ENCODE results near the gene RASD1. TPM values are rescaled to one million over a fixed set of nuclear protein-coding genes. Genes with fewer than 3 reads are reported as not detected.
"Not testable (repeated sequence)": the region's sequence is repeated elsewhere in the genome, so short reads cannot be mapped to it uniquely, and the experiment has no call there.

The RASD1 gene
- total RNA-seq, 1 experiment from 2014 or later: 0.46 TPM

GRCh38 chr17:17469358-17469757, 26.8 kb downstream of the RASD1 start:
- no peak for DNase-seq (ENCODE audit: low read depth)

DNA sequence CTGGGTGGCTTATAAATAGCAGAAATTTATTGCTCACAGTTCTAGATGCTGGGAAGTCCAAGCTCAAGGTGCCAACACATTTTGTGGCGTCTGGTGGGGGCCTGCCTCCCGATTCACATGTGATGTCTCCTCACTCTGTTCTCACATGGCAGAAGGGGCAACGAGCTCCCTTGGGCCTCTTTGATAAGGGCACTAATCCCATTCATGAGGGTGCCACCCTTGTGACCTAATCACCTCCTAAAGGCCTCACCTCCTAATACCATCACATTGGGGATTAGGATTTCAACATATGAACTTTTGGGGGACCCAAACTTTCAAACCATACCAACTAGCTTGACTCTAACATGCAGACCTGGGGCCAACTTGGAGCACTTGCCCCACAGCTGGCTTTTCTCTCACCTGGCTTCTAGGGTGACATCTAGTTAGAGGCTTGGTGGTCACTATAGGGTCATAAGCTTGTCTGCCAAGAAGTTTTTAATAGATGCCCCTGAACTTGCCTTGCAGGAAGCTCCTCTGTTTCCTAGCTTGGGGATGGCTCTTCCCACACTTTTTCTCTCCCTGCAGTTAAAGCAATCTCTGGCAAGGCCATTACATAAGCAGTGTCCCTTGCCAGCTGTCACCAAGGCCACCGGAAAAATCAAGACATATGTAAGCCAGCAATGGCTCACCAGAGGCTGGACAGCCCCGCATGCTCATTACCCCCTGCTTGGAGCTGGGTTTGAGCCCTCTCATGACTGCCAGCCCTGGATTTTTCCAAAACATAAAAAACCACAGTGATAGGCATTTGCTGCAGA, 27.8 kb downstream of the RASD1 start:
- no peak for DNase-seq (ENCODE audit: low read depth)

GRCh38 chr17:17467720-17468119, 28.5 kb downstream of the RASD1 start:
- peak; percentile 40 for DNase-seq (ENCODE audit: low read depth)

DNA sequence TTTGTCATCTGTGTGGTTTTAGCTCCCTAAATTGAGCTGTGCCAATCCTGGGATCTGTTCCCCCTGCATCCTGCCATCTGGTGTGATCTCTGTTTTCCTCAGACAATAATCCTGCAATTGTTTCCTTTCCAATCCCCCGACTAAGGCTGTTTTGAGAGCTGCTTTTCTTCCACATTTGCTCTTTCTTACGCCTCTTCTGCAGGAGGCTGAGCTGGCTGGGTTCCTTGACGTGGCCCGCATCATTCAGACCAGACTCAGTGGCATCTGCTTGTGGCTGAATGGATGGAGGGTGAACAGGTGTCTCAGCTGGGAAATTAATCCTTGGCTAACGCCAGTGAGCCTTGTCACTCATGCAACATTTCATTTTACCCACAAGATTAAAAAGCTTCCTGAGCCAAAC, 29.2 kb downstream of the RASD1 start:
- DNase-seq (ENCODE audit: low read depth): no peak

DNA sequence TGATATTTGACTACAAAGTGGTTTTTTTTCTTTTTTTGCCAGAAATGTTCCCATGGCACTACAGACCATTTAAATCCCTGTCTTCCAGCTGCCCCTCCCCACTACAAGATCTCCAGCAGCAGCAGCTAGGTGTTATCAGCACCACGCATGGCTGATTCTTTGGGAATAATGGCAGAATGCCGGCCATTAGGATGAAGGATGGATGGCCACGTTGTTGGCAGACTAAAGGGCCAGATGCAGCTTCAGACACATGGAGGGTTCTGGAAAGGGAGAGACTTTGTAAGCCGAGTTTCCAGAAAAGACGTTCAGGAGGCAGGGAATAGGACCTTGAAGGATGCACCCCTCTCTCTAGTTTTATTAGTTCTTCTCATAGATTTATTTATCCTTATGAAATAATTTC, 29.7 kb downstream of the RASD1 start:
- no peak for DNase-seq (ENCODE audit: low read depth)

- DNase-seq (ENCODE audit: low read depth): peak; percentile 47
Measured at GRCh38 chr17:17465878-17466277, 30.3 kb downstream of the RASD1 start.

GRCh38 chr17:17463821-17464220, 32.4 kb downstream of the RASD1 start:
- no peak for DNase-seq (ENCODE audit: low read depth)

- no peak for DNase-seq (ENCODE audit: low read depth)
Measured at GRCh38 chr17:17462048-17462824, 34.0 kb downstream of the RASD1 start.

- DNase-seq (ENCODE audit: low read depth): no peak
Measured at GRCh38 chr17:17460038-17460437, 36.2 kb downstream of the RASD1 start.

DNA sequence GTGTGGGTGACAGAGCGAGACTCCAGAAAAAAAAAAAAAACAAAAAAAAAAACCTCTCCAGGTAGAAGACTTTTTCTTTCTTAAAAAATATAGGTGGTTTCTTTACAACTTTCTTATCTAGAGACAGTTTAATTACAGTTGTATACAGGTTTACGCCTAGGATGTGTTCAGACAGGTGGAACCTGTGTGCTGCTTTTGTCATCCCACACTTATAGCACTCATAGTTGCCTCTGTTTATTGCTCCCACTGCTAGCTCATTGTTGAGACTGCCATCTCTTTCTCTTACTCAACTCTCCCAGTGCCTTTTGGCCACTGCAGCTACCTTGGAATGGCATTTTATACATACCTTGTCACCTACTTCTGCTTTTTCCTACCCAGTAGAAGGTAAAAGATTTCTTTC, 38.5 kb downstream of the RASD1 start:
- no peak for DNase-seq (ENCODE audit: low read depth)

GRCh38 chr17:17456251-17456650, 39.9 kb downstream of the RASD1 start:
- DNase-seq (ENCODE audit: low read depth): no peak

DNA sequence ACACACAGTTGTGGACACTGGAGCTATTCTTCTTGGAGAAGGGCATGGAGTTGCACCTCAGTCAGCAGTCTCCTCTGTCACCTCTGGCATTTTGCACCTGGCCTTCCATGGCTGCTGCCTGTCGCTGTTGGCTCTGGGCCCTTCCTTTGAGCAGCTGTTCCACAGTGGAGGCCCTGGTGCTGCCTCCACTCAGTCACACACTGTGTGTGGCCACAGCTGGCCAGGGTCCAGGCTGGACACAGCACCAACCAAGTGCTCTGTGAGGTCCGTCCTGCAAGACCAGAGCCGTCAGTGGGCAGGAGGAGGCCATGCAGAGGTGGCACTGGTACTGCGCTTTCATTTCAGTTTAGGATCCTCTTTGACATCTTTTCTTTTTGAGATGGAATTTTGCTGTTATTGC, 41.0 kb downstream of the RASD1 start:
- DNase-seq (ENCODE audit: low read depth): no peak

- DNase-seq (ENCODE audit: low read depth): not testable (repeated sequence)
Measured at GRCh38 chr17:17454700-17455099, 41.5 kb downstream of the RASD1 start.

GRCh38 chr17:17454276-17454675, 41.9 kb downstream of the RASD1 start:
- no peak for DNase-seq (ENCODE audit: low read depth)

GRCh38 chr17:17453088-17453487, 43.1 kb downstream of the RASD1 start:
- DNase-seq (ENCODE audit: low read depth): no peak

GRCh38 chr17:17448723-17449122, 47.5 kb downstream of the RASD1 start:
- DNase-seq (ENCODE audit: low read depth): no peak

DNA sequence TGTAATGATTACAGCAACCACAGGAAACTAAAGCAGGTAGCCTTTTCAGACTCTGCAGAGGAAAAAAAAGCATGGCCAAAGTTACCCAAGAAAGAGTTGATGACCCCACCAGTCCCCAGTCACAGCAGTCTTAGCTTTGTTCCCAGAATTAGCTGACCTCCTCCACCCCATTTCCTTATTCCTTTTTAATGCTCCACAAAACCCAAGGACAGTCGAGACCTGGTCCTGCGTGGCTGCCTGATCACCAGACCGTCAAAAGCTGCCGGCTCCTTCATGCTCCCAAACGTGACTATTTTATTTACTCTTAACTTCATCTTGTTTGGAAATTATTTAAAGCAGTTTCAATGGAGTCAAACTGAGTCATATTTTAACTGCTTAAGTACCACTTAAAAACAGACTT, 48.1 kb downstream of the RASD1 start:
- no peak for DNase-seq (ENCODE audit: low read depth)

GRCh38 chr17:17447264-17447663, 48.9 kb downstream of the RASD1 start:
- no peak for DNase-seq (ENCODE audit: low read depth)

- DNase-seq (ENCODE audit: low read depth): peak; percentile 69
Measured at GRCh38 chr17:17446666-17447155, 49.5 kb downstream of the RASD1 start.

- peak; percentile 97 for DNase-seq (ENCODE audit: low read depth)
Measured at GRCh38 chr17:17445925-17446665, 50.1 kb downstream of the RASD1 start.

DNA sequence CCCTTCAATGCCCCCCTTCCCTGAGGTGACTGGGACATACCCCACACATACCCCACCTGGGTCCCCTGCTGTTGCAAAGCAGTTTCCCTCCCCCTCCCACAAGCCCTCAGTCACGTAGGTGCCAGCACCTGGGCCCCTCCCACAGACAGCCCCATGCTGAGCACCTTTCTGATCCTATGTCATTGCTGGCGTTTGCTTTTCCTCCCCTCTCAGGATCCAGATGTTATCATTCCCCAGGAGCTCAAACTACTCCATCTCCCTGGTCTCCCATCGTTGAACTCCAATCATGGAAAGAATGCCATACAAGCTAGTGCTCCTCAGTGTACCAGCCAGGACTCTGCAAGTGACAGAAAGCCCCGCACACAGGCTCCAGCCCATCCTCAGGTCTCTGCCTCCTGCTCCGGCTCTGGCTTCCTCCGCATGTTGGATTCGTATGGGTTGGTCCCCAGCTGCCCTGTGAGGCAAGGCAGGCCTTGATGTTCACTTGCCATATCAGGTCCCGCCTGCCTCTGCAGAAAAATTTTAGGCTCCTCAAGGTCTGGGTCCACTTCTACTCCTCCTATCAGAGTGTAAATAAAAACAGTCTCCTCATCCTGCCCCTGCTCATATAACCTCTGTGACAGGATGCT, 50.8 kb downstream of the RASD1 start:
- DNase-seq (ENCODE audit: low read depth): no peak
